HG02943 (cell line): ENCODE measurements around the gene INSM2.

ENCODE experiments used
- ATAC-seq: cut with Tn5 transposase; IDR thresholded peaks from one replicate; pipeline ENCODE4 v1.9.1; 2021; ENCODE audit warnings: mild to moderate bottlenecking, low read depth, moderate library complexity; ENCODE audit not compliant: unreplicated experiment

The INSM2 gene

DNA sequence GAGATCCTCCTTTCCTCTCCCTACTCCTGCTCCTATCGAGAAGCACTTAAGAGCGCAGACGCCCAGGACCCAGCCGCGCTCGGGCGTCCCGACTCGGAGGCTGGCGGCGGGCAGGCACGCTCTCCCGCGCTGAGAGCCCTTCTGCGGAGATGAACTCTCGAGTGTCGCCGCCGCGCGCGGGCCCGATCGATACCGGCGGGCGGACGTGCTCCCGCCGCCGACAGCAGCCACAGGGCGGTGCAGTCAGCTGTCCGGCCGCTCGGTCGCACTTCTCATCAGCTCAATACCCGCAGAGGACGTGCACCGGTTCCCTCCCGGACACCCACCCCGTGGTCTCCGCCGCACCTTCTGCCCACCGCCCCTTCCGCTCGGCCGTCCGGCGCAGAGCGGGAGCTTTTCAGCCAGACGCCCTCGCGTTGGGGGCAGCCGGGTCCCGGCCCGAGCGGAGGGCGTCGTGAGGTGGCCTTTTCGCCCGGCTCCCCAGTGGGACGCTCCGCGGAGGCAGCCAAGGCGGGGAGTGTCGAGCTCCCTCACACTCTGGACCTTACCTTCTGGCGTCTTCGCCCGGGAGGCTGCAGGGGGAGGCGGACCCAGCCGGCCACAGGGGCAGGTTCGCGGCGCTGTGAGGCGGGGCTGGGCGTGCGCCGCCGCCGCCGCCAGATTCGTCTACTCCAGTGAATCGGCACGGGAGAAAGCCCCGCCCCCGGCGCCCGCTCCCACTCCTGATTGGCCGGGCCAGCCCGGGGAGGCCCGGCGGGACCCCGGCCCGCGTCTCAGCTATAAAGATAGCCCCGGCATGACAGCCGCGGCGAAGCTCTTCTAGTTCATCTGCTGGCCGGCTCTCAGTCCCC, at the start of gene INSM2:
Gene INSM2, plus strand, starts transcription at position 808 of the 851 bp plus-strand sequence. CDS start 89 bp downstream, outside the sequence.
- ATAC-seq: peak; percentile 71

DNA sequence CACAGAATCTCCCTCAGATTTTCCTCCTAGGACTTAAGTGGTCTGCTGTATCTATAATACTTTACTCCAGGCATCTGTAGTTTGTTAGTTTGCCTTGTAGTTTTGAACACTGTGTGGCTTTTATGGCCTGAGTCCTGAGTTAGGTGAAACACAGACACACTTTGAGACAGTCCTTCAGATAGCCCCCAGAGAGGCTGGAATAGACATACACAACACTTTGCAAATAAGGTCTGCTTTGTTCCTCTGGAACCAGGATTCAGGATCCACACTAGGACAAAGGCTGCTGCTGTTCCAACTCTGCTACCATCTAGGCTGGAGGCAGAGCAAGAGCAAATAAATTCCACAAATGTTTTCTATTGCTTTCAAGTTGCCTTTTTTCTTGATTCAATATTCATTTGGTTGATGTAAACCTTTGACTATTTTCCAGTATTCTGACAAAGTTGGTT, 41.4 kb upstream of the INSM2 start:
- no peak for ATAC-seq

DNA sequence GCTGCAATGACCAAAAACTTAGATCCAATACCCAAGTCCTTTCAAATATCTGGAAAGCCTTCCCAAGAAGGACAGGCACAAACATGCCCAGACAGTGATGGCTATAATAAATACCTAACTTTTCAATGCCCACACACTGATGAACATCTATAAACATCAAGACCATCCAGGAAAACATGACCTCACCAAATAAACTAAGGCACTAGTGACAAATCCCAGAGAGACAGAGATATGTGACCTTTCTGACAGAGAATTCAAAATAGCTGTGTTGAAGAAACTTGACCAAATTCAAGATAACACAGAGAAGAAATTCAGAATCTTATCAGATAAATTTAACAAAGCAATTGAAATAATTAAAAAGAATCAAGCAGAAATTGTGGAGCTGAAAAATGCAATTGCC, 38.7 kb upstream of the INSM2 start:
- no peak for ATAC-seq

GRCh38 chr14:35499180-35499579, 34.8 kb upstream of the INSM2 start:
- no peak for ATAC-seq

GRCh38 chr14:35503646-35504045, 30.3 kb upstream of the INSM2 start:
- ATAC-seq: no peak

- no peak for ATAC-seq
Measured at GRCh38 chr14:35504260-35504659, 29.7 kb upstream of the INSM2 start.

DNA sequence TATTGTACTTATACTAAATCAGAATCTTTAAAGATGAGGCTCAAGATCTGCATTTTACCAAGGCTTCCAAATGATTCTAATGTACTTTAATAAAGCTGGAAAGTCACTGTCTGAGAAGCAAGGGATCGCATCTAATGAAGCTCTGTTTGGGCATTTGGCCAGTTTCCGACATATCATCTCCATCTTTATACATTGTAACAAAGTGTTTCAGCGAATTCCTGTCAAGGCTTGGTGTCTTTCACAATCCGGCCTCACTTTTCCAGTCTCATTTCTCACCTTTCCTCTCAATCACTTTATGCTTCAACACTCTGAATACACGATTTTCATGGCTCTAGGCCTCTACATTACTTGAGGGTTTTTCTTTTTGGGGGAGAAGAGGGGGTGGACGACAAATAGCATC, 27.5 kb upstream of the INSM2 start:
- no peak for ATAC-seq

GRCh38 chr14:35506927-35507326, 27.0 kb upstream of the INSM2 start:
- no peak for ATAC-seq

- no peak for ATAC-seq
Measured at GRCh38 chr14:35509846-35510245, 24.1 kb upstream of the INSM2 start.

DNA sequence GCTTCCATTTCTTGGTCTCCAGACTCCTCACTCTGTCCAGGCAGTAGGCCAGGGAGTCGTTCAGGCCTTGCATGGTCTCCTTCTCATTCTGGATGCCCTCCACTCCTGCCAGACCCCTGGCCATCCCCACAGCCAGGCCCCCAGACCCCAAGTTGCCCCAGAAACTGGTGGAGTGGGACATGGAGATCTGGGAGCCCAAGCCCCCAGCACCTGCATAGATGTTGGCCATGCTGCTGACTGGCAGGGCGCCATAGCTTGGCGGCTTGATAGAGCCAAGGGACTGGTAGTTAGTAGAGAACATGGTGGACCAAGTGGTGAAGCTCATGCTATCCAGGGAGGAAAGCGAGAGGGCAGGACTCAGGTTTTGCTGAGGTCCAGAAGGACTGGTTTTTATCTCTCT, 21.2 kb upstream of the INSM2 start:
- no peak for ATAC-seq

- no peak for ATAC-seq
Measured at GRCh38 chr14:35515916-35516315, 18.0 kb upstream of the INSM2 start.

DNA sequence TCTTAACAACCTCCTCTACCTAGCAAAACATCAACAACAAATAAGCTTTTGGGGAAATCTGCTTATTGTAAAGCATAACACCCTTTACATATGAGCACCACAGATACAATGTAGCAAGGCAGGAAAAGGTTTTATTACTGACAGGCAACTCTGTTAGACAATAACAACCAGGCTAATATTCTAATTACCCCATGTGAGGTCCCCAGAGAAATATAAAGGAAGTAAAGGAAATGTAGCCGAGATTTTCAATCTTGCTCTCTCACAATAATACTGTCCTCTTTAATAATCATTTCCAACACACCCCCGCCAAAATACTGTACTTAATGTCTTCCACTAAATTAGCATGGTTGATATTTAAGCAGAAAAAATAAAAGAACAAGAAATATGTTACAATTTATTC, 14.0 kb upstream of the INSM2 start:
- ATAC-seq: no peak

DNA sequence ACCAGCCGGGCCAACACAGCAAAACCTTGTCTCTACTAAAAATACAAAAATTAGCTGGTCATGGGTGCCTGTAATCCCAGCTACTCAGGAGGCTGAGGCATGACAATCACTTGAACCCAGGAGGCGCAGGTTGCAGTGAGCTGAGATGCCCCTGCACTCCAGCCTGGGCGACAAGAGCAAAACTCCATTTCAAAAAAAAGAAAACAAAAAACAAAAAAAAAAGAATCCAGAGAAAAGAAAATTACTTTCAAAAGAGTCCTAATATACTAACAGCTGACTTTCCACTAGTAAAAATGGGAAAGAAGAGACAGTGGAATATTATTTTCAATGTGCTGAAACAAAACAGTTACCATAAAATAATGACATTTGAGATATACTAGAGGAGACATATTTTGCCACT, 8.3 kb upstream of the INSM2 start:
- ATAC-seq: no peak

DNA sequence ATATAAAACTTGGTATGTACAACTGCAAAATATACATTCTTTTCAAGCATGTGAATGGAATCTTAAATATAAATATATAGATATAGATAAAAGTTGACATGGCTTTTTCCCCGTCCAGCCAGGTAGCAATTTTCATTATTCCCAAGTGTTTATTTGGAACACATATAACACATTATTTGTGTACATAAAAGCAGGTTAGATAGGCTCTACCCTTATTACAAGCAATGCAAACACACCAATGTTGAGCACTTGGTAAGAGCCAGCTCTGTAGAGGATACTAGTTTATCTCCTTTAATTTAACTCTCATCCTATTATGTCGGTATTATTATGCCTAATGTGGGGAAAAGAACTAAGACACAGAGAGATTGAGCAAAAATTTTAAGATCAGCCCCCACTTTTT, 7.0 kb upstream of the INSM2 start:
- ATAC-seq: no peak

- ATAC-seq: no peak
Measured at GRCh38 chr14:35531960-35532747, 1.8 kb upstream of the INSM2 start.

- ATAC-seq: no peak
Measured at GRCh38 chr14:35532783-35533356, 1.1 kb upstream of the INSM2 start.

GRCh38 chr14:35534208-35534872, 376 bp downstream of the INSM2 start:
- ATAC-seq: peak; percentile 28

DNA sequence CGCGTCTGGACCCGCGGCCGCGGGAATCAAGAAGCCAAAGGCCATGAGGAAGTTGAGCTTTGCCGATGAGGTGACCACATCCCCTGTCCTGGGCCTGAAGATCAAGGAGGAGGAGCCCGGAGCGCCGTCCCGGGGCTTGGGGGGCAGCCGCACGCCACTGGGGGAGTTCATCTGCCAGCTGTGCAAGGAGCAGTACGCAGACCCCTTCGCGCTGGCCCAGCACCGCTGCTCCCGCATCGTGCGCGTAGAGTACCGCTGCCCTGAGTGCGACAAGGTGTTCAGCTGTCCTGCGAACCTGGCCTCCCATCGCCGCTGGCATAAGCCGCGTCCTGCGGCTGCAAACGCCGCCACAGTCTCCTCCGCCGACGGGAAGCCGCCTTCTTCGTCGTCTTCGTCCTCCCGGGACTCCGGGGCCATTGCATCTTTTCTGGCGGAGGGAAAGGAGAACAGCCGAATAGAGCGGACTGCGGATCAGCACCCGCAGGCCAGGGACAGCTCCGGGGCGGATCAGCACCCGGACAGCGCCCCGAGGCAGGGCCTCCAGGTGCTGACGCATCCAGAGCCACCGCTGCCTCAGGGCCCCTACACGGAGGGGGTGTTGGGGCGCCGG, 1.0 kb downstream of the INSM2 start:
- ATAC-seq: peak; percentile 57

GRCh38 chr14:35535483-35536112, 1.6 kb downstream of the INSM2 start:
- ATAC-seq: no peak

DNA sequence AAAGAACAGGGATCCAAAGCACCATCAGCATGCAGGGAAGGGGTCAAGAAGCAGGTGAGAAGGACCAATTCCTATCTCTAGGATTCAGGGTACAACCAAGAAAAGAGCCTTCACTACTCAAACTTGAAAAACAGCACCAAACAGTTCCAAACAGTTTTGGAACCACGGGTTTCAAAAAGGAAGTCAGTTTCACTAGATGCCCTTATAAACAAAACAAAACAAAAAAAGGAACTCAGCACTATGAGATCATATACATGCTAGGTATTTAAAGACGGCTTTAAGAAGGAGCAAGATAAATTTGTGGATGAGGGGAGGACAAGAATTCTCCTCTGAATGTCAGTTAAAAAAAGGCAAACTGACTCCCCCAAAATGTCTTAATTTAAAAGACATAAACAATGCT, 6.0 kb downstream of the INSM2 start:
- no peak for ATAC-seq
